AG09309 (cell line): Measurements from ENCODE around the gene SCART1.

ENCODE experiments used
- DNase-seq: peaks from one replicate; pipeline ENCODE4 v3.0.0-alpha.2; 2010; ENCODE audit warnings: low read depth
- H3K4me3 ChIP-seq: 2 replicates; pipeline ENCODE4 v1.5.1; 2011; ENCODE audit warnings: mild to moderate bottlenecking, low read depth, low read length, moderate library complexity; ENCODE audit not compliant: control insufficient read depth
- CTCF ChIP-seq: IDR thresholded peaks from 2 replicates; pipeline ENCODE4 v1.5.1; 2011; ENCODE audit warnings: mild to moderate bottlenecking, low read depth, low read length, inconsistent platforms; ENCODE audit not compliant: insufficient read depth, control insufficient read depth; ENCODE audit errors: missing control alignments

The SCART1 gene

GRCh38 chr10:133454204-133454893 is 604 bp downstream of the SCART1 start:
- DNase-seq, result no peak
- H3K4me3 ChIP-seq, result no peak overlapping the region
- TF ChIP-seq CTCF, result no peak

GRCh38 chr10:133455196-133455595 is 1.5 kb downstream of the SCART1 start:
- no peak overlapping the region for H3K4me3 ChIP-seq
- TF ChIP-seq CTCF, result no peak
- DNase-seq, result no peak

GRCh38 chr10:133455611-133456031 is 1.9 kb downstream of the SCART1 start:
- TF ChIP-seq CTCF, result no peak
- no peak overlapping the region for H3K4me3 ChIP-seq
- DNase-seq, result no peak

- no peak overlapping the region for H3K4me3 ChIP-seq
- no peak for DNase-seq
- no peak for TF ChIP-seq CTCF
Measured at GRCh38 chr10:133456041-133456951, 2.6 kb downstream of the SCART1 start.

GRCh38 chr10:133457100-133457841 is 3.5 kb downstream of the SCART1 start:
- DNase-seq, result no peak
- TF ChIP-seq CTCF, result no peak
- no peak overlapping the region for H3K4me3 ChIP-seq

- no peak for TF ChIP-seq CTCF
- no peak for DNase-seq
- H3K4me3 ChIP-seq, result no peak overlapping the region
Measured at GRCh38 chr10:133458021-133458709, 4.4 kb downstream of the SCART1 start.
